Measurements from ENCODE around the gene MAPRE3. TPM values are rescaled to one million over a fixed set of nuclear protein-coding genes. Genes with fewer than 3 reads are reported as not detected.

The MAPRE3 gene
- total and polyA plus RNA-seq, 9 of the 15 experiments (the other 6 are each of a cell fraction or from before 2014, with no cell fraction given): 0.70 to 43.2 (median 12.6) TPM

DNA sequence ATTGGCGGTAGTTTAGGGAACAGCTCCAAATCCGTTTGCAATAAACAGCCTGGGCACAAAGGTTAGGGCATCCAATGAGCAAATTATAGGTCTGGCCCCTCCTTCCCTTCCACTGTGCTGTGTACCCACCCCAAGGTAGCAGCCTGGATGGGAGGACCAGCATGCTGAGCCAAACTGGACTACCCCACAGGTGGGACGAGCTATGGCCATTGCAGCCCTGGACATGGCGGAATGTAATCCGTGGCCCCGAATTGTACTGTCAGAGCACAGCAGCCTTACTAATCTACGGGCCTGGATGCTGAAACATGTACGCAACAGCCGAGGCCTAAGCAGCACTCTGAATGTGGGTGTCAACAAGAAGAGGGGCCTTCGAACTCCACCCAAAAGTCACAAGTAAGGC is 87.8 kb downstream of the MAPRE3 start:
- no peaks in the 10 kb centered on the region for H3K9me1 ChIP-seq (ENCODE audit: control insufficient read depth, insufficient read depth, low read length)
- intact Hi-C loops (cut with micrococcal nuclease) (no loop called here), in situ Hi-C loops (cut with MboI) (no loop called here)
- DNase-seq (ENCODE audit: extremely low read depth in 1 of 4, low spot score in 3 of 4) (no peak), ATAC-seq (no peak), FAIRE-seq (no peak)
- peak overlapping the region in 1 of 2 experiments; percentile 6; a peak in 1 of 4 replicates for H3K9ac ChIP-seq (ENCODE audit: insufficient read depth in 1 of 2, low read depth in 2 of 2, low read length in 2 of 2)
- BruUV-seq (replicated peaks): no TSS peak
- no peaks in the 10 kb centered on the region for H3K9me3 ChIP-seq (replicated peaks; ENCODE audit: control insufficient read depth, insufficient read depth, low read depth, low read length)
- WGBS (ENCODE audit: insufficient coverage, low coverage, missing lambda C conversion rate): 85% methylated on average over 10 of the region's 10 CpGs
- H3K4me2 ChIP-seq (ENCODE audit: insufficient read depth, low read length): no peak overlapping the region
- H3K4me1 ChIP-seq (replicated peaks in 1 of 2; ENCODE audit: control insufficient read depth in 2 of 2, insufficient read depth in 2 of 2, low read length in 2 of 2): peaks cover 24 to 28% of the 10 kb centered on the region in 2 experiments
- H2AFZ ChIP-seq (ENCODE audit: low read depth, low read length): no peak overlapping the region
- H3K27me3 ChIP-seq (ENCODE audit: control insufficient read depth in 2 of 2, insufficient read depth in 2 of 2, low read length in 2 of 2): no peaks in the 10 kb centered on the region
- H3K4me3 ChIP-seq: no peak overlapping the region
- no peaks in the 10 kb centered on the region for H4K20me1 ChIP-seq (replicated peaks; ENCODE audit: control insufficient read depth, insufficient read depth, low read length)
- H3K36me3 ChIP-seq (ENCODE audit: control insufficient read depth, insufficient read depth, low read length): peaks cover 71% of the 10 kb centered on the region
- ChIA-PET POLR2A (interaction anchor here (0.6 to 10.5 kb wide), 7 partner anchors 8 to 104 kb away, joined by 3 to 112 read pairs (median 4); partner anchors contain the start of gene OST4), CTCF (ENCODE audit: low intra/inter-chr PET ratio) (no interaction called here)
- no peak for TF ChIP-seq HDAC2 (IDR thresholded peaks at IDR 0.05)
- peak; percentile 25; the same call in 1 of the 2 replicates for TF ChIP-seq POLR2G (IDR thresholded peaks at IDR 0.05; ENCODE audit: low read depth, low read length)
- no peak overlapping the region for H3K27ac ChIP-seq (ENCODE audit: extremely low read depth, low read depth, low read length)
- no peaks in the 10 kb centered on the region for H3K79me2 ChIP-seq (ENCODE audit: control insufficient read depth, insufficient read depth, low read length)

DNA sequence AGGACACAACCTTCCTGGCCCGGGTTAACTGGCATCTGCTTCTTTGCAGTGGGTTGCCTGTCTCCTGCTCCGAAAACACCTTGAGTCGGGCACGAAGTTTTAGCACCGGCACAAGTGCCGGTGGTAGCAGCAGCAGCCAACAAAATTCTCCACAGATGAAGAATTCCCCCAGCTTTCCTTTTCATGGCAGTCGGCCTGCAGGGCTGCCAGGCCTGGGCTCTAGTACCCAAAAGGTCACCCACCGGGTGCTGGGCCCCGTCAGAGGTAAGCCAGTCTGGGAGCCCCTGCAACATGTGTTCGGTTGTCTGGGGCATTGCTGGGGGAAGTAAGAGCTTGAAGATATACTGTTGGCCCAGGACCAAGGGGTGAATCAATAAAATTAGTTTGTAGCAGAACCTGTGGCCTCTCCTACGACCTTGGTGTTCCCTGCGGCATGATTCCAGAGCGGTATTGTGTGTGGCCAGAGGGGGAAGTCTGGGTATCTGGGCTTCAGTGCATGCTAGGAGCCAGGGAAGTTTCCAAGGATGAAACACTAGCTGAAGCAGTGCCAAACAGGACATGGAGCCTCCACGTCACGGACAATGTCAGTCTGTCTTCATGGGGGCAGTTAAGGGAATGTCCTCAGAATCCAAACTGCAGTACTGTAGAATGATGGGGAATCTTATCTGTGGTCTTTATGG is 88.8 kb downstream of the MAPRE3 start:
- Histone ChIP-seq H3K36me3 (ENCODE audit: control insufficient read depth, insufficient read depth, low read length) (peaks cover 63% of the 10 kb centered on the region), H3K27me3 (ENCODE audit: control insufficient read depth in 2 of 2, insufficient read depth in 2 of 2, low read length in 2 of 2) (no peaks in the 10 kb centered on the region), H3K79me2 (ENCODE audit: control insufficient read depth, insufficient read depth, low read length) (no peaks in the 10 kb centered on the region), H3K4me2 (ENCODE audit: insufficient read depth, low read length) (no peak overlapping the region), H3K9me1 (ENCODE audit: control insufficient read depth, insufficient read depth, low read length) (no peaks in the 10 kb centered on the region), H2AFZ (ENCODE audit: low read depth, low read length) (no peak overlapping the region), H3K4me3 (no peak overlapping the region), H3K9me3 (replicated peaks; ENCODE audit: control insufficient read depth, insufficient read depth, low read depth, low read length) (no peaks in the 10 kb centered on the region), H3K27ac (ENCODE audit: extremely low read depth, low read depth, low read length) (no peak overlapping the region), H3K4me1 (replicated peaks in 1 of 2; ENCODE audit: control insufficient read depth in 2 of 2, insufficient read depth in 2 of 2, low read length in 2 of 2) (peaks cover 32 to 37% of the 10 kb centered on the region in 2 experiments), H4K20me1 (replicated peaks; ENCODE audit: control insufficient read depth, insufficient read depth, low read length) (no peaks in the 10 kb centered on the region), H3K9ac (ENCODE audit: insufficient read depth in 1 of 2, low read depth in 2 of 2, low read length in 2 of 2) (no peak overlapping the region)
- 88% methylated on average over 15 of the region's 15 CpGs for WGBS (ENCODE audit: insufficient coverage, low coverage, missing lambda C conversion rate)
- BruUV-seq (replicated peaks): no TSS peak
- no peak for DNase-seq (ENCODE audit: extremely low read depth in 1 of 4, low spot score in 3 of 4)
- ChIA-PET CTCF (ENCODE audit: low intra/inter-chr PET ratio) (no interaction called here), POLR2A (interaction anchor here (0.8 to 10.5 kb wide), 10 partner anchors 7 to 102 kb away, joined by 3 to 112 read pairs (median 4); partner anchors contain the start of genes AGBL5 and OST4)
- no peak for ATAC-seq
- intact Hi-C loops (cut with micrococcal nuclease): no loop called here
- in situ Hi-C loops (cut with MboI): no loop called here
- FAIRE-seq: no peak
- no peak for TF ChIP-seq BDP1 (IDR thresholded peaks at IDR 0.05; ENCODE audit: insufficient read depth, insufficient read length)
- no peak for TF ChIP-seq HMG20B (CRISPR knock-in tag; IDR thresholded peaks at IDR 0.05)
- TF ChIP-seq RBFOX2 (IDR thresholded peaks at IDR 0.05; ENCODE audit: low read depth, low read length): peak; percentile 25; the same call in 1 of the 2 replicates
- TF ChIP-seq NUFIP1 (IDR thresholded peaks at IDR 0.05; ENCODE audit: partially characterized antibody): no peak
- TF ChIP-seq, protein P1, sequence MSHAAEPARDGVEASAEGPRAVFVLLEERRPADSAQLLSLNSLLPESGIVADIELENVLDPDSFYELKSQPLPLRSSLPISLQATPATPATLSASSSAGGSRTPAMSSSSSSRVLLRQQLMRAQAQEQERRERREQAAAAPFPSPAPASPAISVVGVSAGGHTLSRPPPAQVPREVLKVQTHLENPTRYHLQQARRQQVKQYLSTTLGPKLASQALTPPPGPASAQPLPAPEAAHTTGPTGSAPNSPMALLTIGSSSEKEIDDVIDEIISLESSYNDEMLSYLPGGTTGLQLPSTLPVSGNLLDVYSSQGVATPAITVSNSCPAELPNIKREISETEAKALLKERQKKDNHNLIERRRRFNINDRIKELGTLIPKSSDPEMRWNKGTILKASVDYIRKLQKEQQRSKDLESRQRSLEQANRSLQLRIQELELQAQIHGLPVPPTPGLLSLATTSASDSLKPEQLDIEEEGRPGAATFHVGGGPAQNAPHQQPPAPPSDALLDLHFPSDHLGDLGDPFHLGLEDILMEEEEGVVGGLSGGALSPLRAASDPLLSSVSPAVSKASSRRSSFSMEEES (CRISPR knock-in tag; IDR thresholded peaks at IDR 0.05): no peak
- 0 out of 2 replicates have a peak, but pooled peaks have one; percentile 44 for TF ChIP-seq POLR2G (IDR thresholded peaks at IDR 0.05; ENCODE audit: low read depth, low read length)
- no peak for TF ChIP-seq MCM3 (IDR thresholded peaks at IDR 0.05)
- TF ChIP-seq CSDE1 (IDR thresholded peaks at IDR 0.05): no peak
- no peak for TF ChIP-seq ZNF507 (tag; conservative IDR thresholded peaks at IDR 0.05)
- no peak for TF ChIP-seq RBBP5 (IDR thresholded peaks at IDR 0.05; ENCODE audit: borderline replicate concordance, insufficient read depth, low read length, poor library complexity, severe bottlenecking)
- TF ChIP-seq, protein P2, sequence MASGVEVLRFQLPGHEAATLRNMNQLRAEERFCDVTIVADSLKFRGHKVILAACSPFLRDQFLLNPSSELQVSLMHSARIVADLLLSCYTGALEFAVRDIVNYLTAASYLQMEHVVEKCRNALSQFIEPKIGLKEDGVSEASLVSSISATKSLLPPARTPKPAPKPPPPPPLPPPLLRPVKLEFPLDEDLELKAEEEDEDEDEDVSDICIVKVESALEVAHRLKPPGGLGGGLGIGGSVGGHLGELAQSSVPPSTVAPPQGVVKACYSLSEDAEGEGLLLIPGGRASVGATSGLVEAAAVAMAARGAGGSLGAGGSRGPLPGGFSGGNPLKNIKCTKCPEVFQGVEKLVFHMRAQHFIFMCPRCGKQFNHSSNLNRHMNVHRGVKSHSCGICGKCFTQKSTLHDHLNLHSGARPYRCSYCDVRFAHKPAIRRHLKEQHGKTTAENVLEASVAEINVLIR (CRISPR knock-in tag; IDR thresholded peaks at IDR 0.05): no peak
- TF ChIP-seq ARNT (IDR thresholded peaks at IDR 0.05): no peak

Measured in K562 (cell line).